22Rv1 (cell line): ENCODE data around the gene MTRFR.
"Not testable (repeated sequence)": the region's sequence is repeated elsewhere in the genome, so short reads cannot be mapped to it uniquely, and the experiment has no call there.

ENCODE experiments used
- H3K27ac ChIP-seq: fragments of 450-650 bp; 2 replicates; pipeline ENCODE4 v1.5.1; 2017
- CTCF ChIP-seq: fragments of 450-650 bp; IDR thresholded peaks from 2 replicates; pipeline ENCODE4 v1.5.1; 2017; ENCODE audit warnings: mild to moderate bottlenecking
- ZFX ChIP-seq: fragments of 450-650 bp; IDR thresholded peaks from 2 replicates; pipeline ENCODE4 v1.6.1; 2017; ENCODE audit warnings: antibody characterized with exemption, borderline replicate concordance

MTRFR gene

GRCh38 chr12:123232807-123233504 lies at the start of gene MTRFR, which contains the start of gene MPHOSPH9:
Gene MTRFR (plus strand): TSS chr12:123233436. CDS start chr12:123253675, 20,239 bp downstream.
Gene MPHOSPH9 (minus strand): TSS chr12:123233141. CDS start chr12:123230364, 2,777 bp downstream.
- H3K27ac ChIP-seq = peak within 1 kb of the TSS; percentile 82
- TF ChIP-seq ZFX (no peak), CTCF (no peak)

GRCh38 chr12:123187637-123188036 lies 45.6 kb upstream of the MTRFR start:
- no peak overlapping the region for H3K27ac ChIP-seq
- TF ChIP-seq CTCF = no peak
- no peak for TF ChIP-seq ZFX

- H3K27ac ChIP-seq = no peak overlapping the region
- no peak for TF ChIP-seq ZFX
- TF ChIP-seq CTCF = no peak
Observed at GRCh38 chr12:123199936-123200335, 33.3 kb upstream of the MTRFR start.

GRCh38 chr12:123200414-123200813 lies 32.8 kb upstream of the MTRFR start:
- TF ChIP-seq ZFX (no peak), CTCF (no peak)
- H3K27ac ChIP-seq = no peak overlapping the region

- H3K27ac ChIP-seq = not testable (repeated sequence)
Observed at GRCh38 chr12:123206794-123207193, 26.4 kb upstream of the MTRFR start.

GRCh38 chr12:123207815-123208214 lies 25.4 kb upstream of the MTRFR start:
- H3K27ac ChIP-seq = not testable (repeated sequence)

GRCh38 chr12:123223241-123223668 lies 10.0 kb upstream of the MTRFR start:
- H3K27ac ChIP-seq = no peak overlapping the region
- TF ChIP-seq ZFX (no peak), CTCF (no peak)

- TF ChIP-seq CTCF (no peak), ZFX (no peak)
- no peak overlapping the region for H3K27ac ChIP-seq
Observed at GRCh38 chr12:123225443-123225842, 7.8 kb upstream of the MTRFR start.
